HUDEP-2 (cell line): ENCODE results near the gene NOTCH1.

Experiments
- DNase-seq, 76 experiments: peaks; one replicate each; lab custom pipeline; 2025; ENCODE audit not compliant: unreplicated experiment in 76 of 76; lab: John Stamatoyannopoulos, UW

Gene NOTCH1

GRCh38 chr9:136447173-136447778 lies 98.6 kb downstream of the NOTCH1 start:
- DNase-seq: no peak

DNA sequence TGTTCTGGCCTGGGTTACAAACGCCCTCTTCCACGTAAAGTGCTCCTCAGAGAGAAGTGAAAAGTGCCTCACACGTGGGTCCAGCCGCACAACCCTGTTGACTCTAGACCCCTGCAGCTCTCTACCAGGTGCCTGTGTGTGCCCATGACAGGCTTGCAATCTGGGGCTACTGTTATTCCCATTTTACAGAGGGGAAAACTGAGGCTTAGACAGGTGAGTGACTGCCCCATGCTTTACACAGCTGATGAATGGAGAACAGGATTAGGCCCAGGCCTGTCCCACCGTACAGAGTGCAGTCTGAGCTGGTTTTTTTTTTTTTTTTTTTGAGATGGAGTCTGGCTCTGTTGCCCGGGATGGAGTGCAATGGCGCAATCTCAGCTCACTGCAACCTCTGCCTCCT lies 100.0 kb downstream of the NOTCH1 start:
- no peak for DNase-seq
